ENCODE data around the gene NFU1.

The NFU1 gene

GRCh38 chr2:69389271-69389670 is 48.0 kb downstream of the NFU1 start:
- no peak for DNase-seq (ENCODE audit: low read depth, low spot score)
- H3K4me3 ChIP-seq, result no peak overlapping the region
- no peak overlapping the region for H3K9ac ChIP-seq (ENCODE audit: insufficient read length)
- no peak overlapping the region for H3K27ac ChIP-seq
- no peaks in the 10 kb centered on the region for H3K9me3 ChIP-seq (ENCODE audit: low read depth, low read length)
- TF ChIP-seq EZH2 (IDR thresholded peaks at IDR 0.05), result no peak
- TF ChIP-seq FOXP2 (optimal IDR thresholded peaks at IDR 0.05; ENCODE audit: control extremely low read depth, extremely low read length, insufficient read depth), result no peak
- TF ChIP-seq POLR2AphosphoS5 (IDR thresholded peaks at IDR 0.05; ENCODE audit: borderline replicate concordance, low read depth, low read length), result no peak
- no peaks in the 10 kb centered on the region; the same call in 1 of the 2 replicates for H3K36me3 ChIP-seq (ENCODE audit: insufficient read depth, low read length)

- Histone ChIP-seq H3K9me3 (ENCODE audit: low read depth, low read length) (no peaks in the 10 kb centered on the region), H3K27ac (no peak overlapping the region), H3K9ac (ENCODE audit: insufficient read length) (peak overlapping the region; percentile 77), H3K36me3 (ENCODE audit: insufficient read depth, low read length) (no peaks in the 10 kb centered on the region), H3K4me3 (peak overlapping the region; percentile 87)
- no peak for TF ChIP-seq EZH2 (IDR thresholded peaks at IDR 0.05)
- TF ChIP-seq POLR2AphosphoS5 (IDR thresholded peaks at IDR 0.05; ENCODE audit: borderline replicate concordance, low read depth, low read length), result no peak
- no peak for TF ChIP-seq FOXP2 (optimal IDR thresholded peaks at IDR 0.05; ENCODE audit: control extremely low read depth, extremely low read length, insufficient read depth)
- no peak for DNase-seq (ENCODE audit: low read depth, low spot score)
Measured at GRCh38 chr2:69387770-69388481, 49.3 kb downstream of the NFU1 start.

GRCh38 chr2:69386789-69387734 is 50.2 kb downstream of the NFU1 start, which contains the start of gene GFPT1:
GFPT1 (minus strand) TSS chr2:69387227; CDS start chr2:69387071, 156 bp downstream.
- Histone ChIP-seq H3K27ac (peak within 1 kb of the TSS; percentile 65), H3K9me3 (ENCODE audit: low read depth, low read length) (no peaks in the 10 kb centered on the region)
- DNase-seq (ENCODE audit: low read depth, low spot score), result no peak

GRCh38 chr2:69386360-69386759 is 50.9 kb downstream of the NFU1 start:
- DNase-seq (ENCODE audit: low read depth, low spot score), result no peak
- no peak overlapping the region for H3K27ac ChIP-seq

More at GRCh38 chr2:69386789-69387734, 50.2 kb downstream of the NFU1 start, which contains the start of gene GFPT1:
- TF ChIP-seq FOXP2 (optimal IDR thresholded peaks at IDR 0.05; ENCODE audit: control extremely low read depth, extremely low read length, insufficient read depth) (no peak), POLR2AphosphoS5 (IDR thresholded peaks at IDR 0.05; ENCODE audit: borderline replicate concordance, low read depth, low read length) (peak; percentile 85)
- H3K9ac ChIP-seq (ENCODE audit: insufficient read length), result peak within 1 kb of the TSS; percentile 77
- no peaks in the 10 kb centered on the region for H3K36me3 ChIP-seq (ENCODE audit: insufficient read depth, low read length)
- peak within 1 kb of the TSS; percentile 87 for H3K4me3 ChIP-seq

GRCh38 chr2:69385443-69386151 is 51.6 kb downstream of the NFU1 start:
- H3K9ac ChIP-seq (ENCODE audit: insufficient read length), result peak overlapping the region; percentile 71
- H3K27ac ChIP-seq, result peak overlapping the region; percentile 65

More at GRCh38 chr2:69386360-69386759, 50.9 kb downstream of the NFU1 start:
- no peaks in the 10 kb centered on the region for H3K9me3 ChIP-seq (ENCODE audit: low read depth, low read length)
- no peak for TF ChIP-seq POLR2AphosphoS5 (IDR thresholded peaks at IDR 0.05; ENCODE audit: borderline replicate concordance, low read depth, low read length)
- no peaks in the 10 kb centered on the region for H3K36me3 ChIP-seq (ENCODE audit: insufficient read depth, low read length)
- peak overlapping the region; percentile 71 for H3K9ac ChIP-seq (ENCODE audit: insufficient read length)
- H3K4me3 ChIP-seq, result peak overlapping the region; percentile 87

GRCh38 chr2:69384618-69385081 is 52.6 kb downstream of the NFU1 start:
- TF ChIP-seq FOXP2 (optimal IDR thresholded peaks at IDR 0.05; ENCODE audit: control extremely low read depth, extremely low read length, insufficient read depth) (no peak), POLR2AphosphoS5 (IDR thresholded peaks at IDR 0.05; ENCODE audit: borderline replicate concordance, low read depth, low read length) (no peak), EZH2 (IDR thresholded peaks at IDR 0.05) (no peak)
- Histone ChIP-seq H3K9ac (ENCODE audit: insufficient read length) (no peak overlapping the region), H3K9me3 (ENCODE audit: low read depth, low read length) (no peaks in the 10 kb centered on the region), H3K4me3 (no peak overlapping the region), H3K27ac (no peak overlapping the region), H3K36me3 (ENCODE audit: insufficient read depth, low read length) (no peaks in the 10 kb centered on the region)
- DNase-seq (ENCODE audit: low read depth, low spot score), result no peak

More at GRCh38 chr2:69385443-69386151, 51.6 kb downstream of the NFU1 start:
- DNase-seq (ENCODE audit: low read depth, low spot score), result no peak
- H3K4me3 ChIP-seq, result peak overlapping the region; percentile 87
- no peaks in the 10 kb centered on the region for H3K9me3 ChIP-seq (ENCODE audit: low read depth, low read length)
- no peaks in the 10 kb centered on the region for H3K36me3 ChIP-seq (ENCODE audit: insufficient read depth, low read length)
- TF ChIP-seq FOXP2 (optimal IDR thresholded peaks at IDR 0.05; ENCODE audit: control extremely low read depth, extremely low read length, insufficient read depth), result no peak
- TF ChIP-seq EZH2 (IDR thresholded peaks at IDR 0.05), result no peak
- no peak for TF ChIP-seq POLR2AphosphoS5 (IDR thresholded peaks at IDR 0.05; ENCODE audit: borderline replicate concordance, low read depth, low read length)

GRCh38 chr2:69383176-69383812 is 53.9 kb downstream of the NFU1 start:
- H3K9ac ChIP-seq (ENCODE audit: insufficient read length), result no peak overlapping the region
- no peaks in the 10 kb centered on the region for H3K9me3 ChIP-seq (ENCODE audit: low read depth, low read length)
- no peaks in the 10 kb centered on the region for H3K36me3 ChIP-seq (ENCODE audit: insufficient read depth, low read length)
- TF ChIP-seq FOXP2 (optimal IDR thresholded peaks at IDR 0.05; ENCODE audit: control extremely low read depth, extremely low read length, insufficient read depth), result no peak
- TF ChIP-seq POLR2AphosphoS5 (IDR thresholded peaks at IDR 0.05; ENCODE audit: borderline replicate concordance, low read depth, low read length), result no peak
- TF ChIP-seq EZH2 (IDR thresholded peaks at IDR 0.05), result no peak
- no peak overlapping the region for H3K4me3 ChIP-seq
- H3K27ac ChIP-seq, result no peak overlapping the region
- no peak for DNase-seq (ENCODE audit: low read depth, low spot score)
